HepG2 (cell line): ENCODE data around the gene CAVIN1. TPM values are rescaled to one million over a fixed set of nuclear protein-coding genes. Genes with fewer than 3 reads are reported as not detected.

Experiments used
- ATF7 ChIP-seq, 2 experiments: fragments of 450-650 bp in 1 of 2; sonication (generic) in 1 of 2; formaldehyde crosslinking in 1 of 2; IDR thresholded peaks; 2 replicates each; pipeline versions ENCODE4 v1.4.0 to v1.6.1; 2016 to 2020; ENCODE audit warnings: antibody characterized with exemption in 1 of 2, mild to moderate bottlenecking in 1 of 2, missing genetic modification reagents in 1 of 2
- BCL3 ChIP-seq: sonication (generic); formaldehyde crosslinking; IDR thresholded peaks from 2 replicates; pipeline ENCODE4 v1.5.1; 2020; ENCODE audit warnings: mild to moderate bottlenecking, missing genetic modification reagents, moderate library complexity
- CEBPZ ChIP-seq: IDR thresholded peaks from 2 replicates; pipeline ENCODE4 v1.6.1; 2012; ENCODE audit warnings: low read length, improper control_type of control experiment
- CSRNP1 ChIP-seq: sonication (generic); formaldehyde crosslinking; IDR thresholded peaks from 2 replicates; pipeline ENCODE4 v1.8.1; 2023; ENCODE audit warnings: mild to moderate bottlenecking, missing genetic modification reagents
- E2F1 ChIP-seq: sonication (generic); formaldehyde crosslinking; IDR thresholded peaks from 2 replicates; pipeline ENCODE4 v1.5.0; 2020; ENCODE audit warnings: missing genetic modification reagents
- FOXA1 ChIP-seq, 2 experiments: fragments of 450-650 bp in 1 of 2; sonication (generic) in 1 of 2; formaldehyde crosslinking in 1 of 2; IDR thresholded peaks; 2 replicates each; pipeline versions ENCODE4 v1.4.0 to v1.6.1; 2016 to 2020; ENCODE audit warnings: missing genetic modification reagents in 1 of 2
- FOXK1 ChIP-seq: sonication (generic); formaldehyde crosslinking; IDR thresholded peaks from 2 replicates; pipeline ENCODE4 v1.4.0; 2020; ENCODE audit warnings: low read depth, missing genetic modification reagents, borderline replicate concordance
- GABPA ChIP-seq, 2 experiments: IDR thresholded peaks; 2 replicates each; pipeline ENCODE4 v1.6.1; 2011 to 2016; ENCODE audit warnings: low read depth in 2 of 2, low read length in 1 of 2, missing biosample characterization in 1 of 2, missing genetic modification characterization in 1 of 2
- HDAC2 ChIP-seq: sonication (generic); formaldehyde crosslinking; IDR thresholded peaks from 2 replicates; pipeline ENCODE4 v1.4.0; 2020; ENCODE audit warnings: missing genetic modification reagents
- JUN ChIP-seq: sonication (generic); formaldehyde crosslinking; IDR thresholded peaks from 2 replicates; pipeline ENCODE4 v1.4.0; 2020; ENCODE audit warnings: mild to moderate bottlenecking, missing genetic modification reagents
- MED13 ChIP-seq: sonication (generic); formaldehyde crosslinking; IDR thresholded peaks from 2 replicates; pipeline ENCODE4 v1.5.0; 2020; ENCODE audit warnings: missing genetic modification reagents
- NFE2 ChIP-seq: sonication (generic); formaldehyde crosslinking; IDR thresholded peaks from 2 replicates; pipeline ENCODE4 v1.4.0; 2020; ENCODE audit warnings: missing genetic modification reagents
- RELA ChIP-seq: sonication (generic); formaldehyde crosslinking; IDR thresholded peaks from 2 replicates; pipeline ENCODE4 v1.4.0; 2020; ENCODE audit warnings: missing genetic modification reagents
- TSC22D2 ChIP-seq: sonication (generic); formaldehyde crosslinking; IDR thresholded peaks from 2 replicates; pipeline ENCODE4 v1.5.1; 2020; ENCODE audit warnings: missing genetic modification reagents, mild to moderate bottlenecking, borderline replicate concordance
- ZBTB25 ChIP-seq: IDR thresholded peaks from 2 replicates; pipeline ENCODE4 v1.6.1; 2018; ENCODE audit warnings: missing genetic modification reagents
- ZNF136 ChIP-seq: sonication (generic); formaldehyde crosslinking; IDR thresholded peaks from 2 replicates; pipeline ENCODE4 v1.8.1; 2022; ENCODE audit warnings: low read depth, mild to moderate bottlenecking, moderate library complexity, missing genetic modification reagents
- ZNF484 ChIP-seq: sonication (generic); formaldehyde crosslinking; IDR thresholded peaks from 2 replicates; pipeline ENCODE4 v1.5.1; 2020; ENCODE audit warnings: mild to moderate bottlenecking, low read depth, missing genetic modification reagents, borderline replicate concordance
- ZNF543 ChIP-seq: sonication (generic); formaldehyde crosslinking; IDR thresholded peaks from 2 replicates; pipeline ENCODE4 v1.4.0; 2020; ENCODE audit warnings: mild to moderate bottlenecking, missing genetic modification reagents
- ZNF615 ChIP-seq: sonication (generic); formaldehyde crosslinking; IDR thresholded peaks from 2 replicates; pipeline ENCODE4 v1.5.0; 2020; ENCODE audit warnings: mild to moderate bottlenecking, missing genetic modification reagents, borderline replicate concordance
- ZNF839 ChIP-seq: sonication (generic); formaldehyde crosslinking; IDR thresholded peaks from 2 replicates; pipeline ENCODE4 v1.4.0; 2020; ENCODE audit warnings: missing genetic modification reagents, mild to moderate bottlenecking, borderline replicate concordance
- polyA plus RNA-seq, 8 experiments: library from polyadenylated mRNA; depleted of rRNA in 3 of 8; stranded (reverse) in 7 of 8; unstranded in 1 of 8; fragments of >200 nt; fragmentation: Illumina TruSeq in 4 of 8; extraction: Trizol in 4 of 8; gene quantifications; 2 replicates each; pipeline versions ENCODE4 v1.2.1 to v1.2.3, GENCODE V29; 2011 to 2016; ENCODE audit warnings: low read depth in 4 of 8, missing spikeins in 1 of 8, mixed read lengths in 1 of 8; ENCODE audit not compliant: insufficient read depth in 1 of 8
- total RNA-seq, 5 experiments: library from RNA; depleted of rRNA; stranded (reverse); fragments of >200 nt; fragmentation: Illumina TruSeq; extraction: Trizol; gene quantifications; 2 replicates each; pipeline ENCODE4 v1.2.3, GENCODE V29; 2016; ENCODE audit warnings: low read depth in 1 of 5

CAVIN1 gene
- total and polyA plus RNA-seq, 2 of the 13 experiments (the other 11 are each of a cell fraction or from before 2014, with no cell fraction given), result 15.9 to 25.5 TPM

- TF ChIP-seq CEBPZ (no peak), ZNF839 (CRISPR knock-in tag) (no peak), RELA (CRISPR knock-in tag) (no peak), E2F1 (CRISPR knock-in tag) (no peak), TSC22D2 (CRISPR knock-in tag) (no peak), MED13 (no peak), ZNF136 (CRISPR knock-in tag) (no peak), ZNF543 (CRISPR knock-in tag) (no peak), HDAC2 (CRISPR knock-in tag) (peak; percentile 49; the same call in 1 of the 2 replicates), CSRNP1 (CRISPR knock-in tag) (no peak), NFE2 (CRISPR knock-in tag) (no peak), JUN (CRISPR knock-in tag) (no peak), ZNF615 (CRISPR knock-in tag) (no peak), BCL3 (CRISPR knock-in tag) (no peak), FOXK1 (CRISPR knock-in tag) (no peak), ZBTB25 (CRISPR knock-in tag) (no peak), GABPA (IDR thresholded peaks at IDR 0.05; ENCODE audit: low read depth, low read length) (no peak), GABPA (CRISPR knock-in tag; IDR thresholded peaks at IDR 0.05; ENCODE audit: low read depth) (no peak), FOXA1 (IDR thresholded peaks at IDR 0.05) (0 out of 2 replicates have a peak, but pooled peaks have one; percentile 37), FOXA1 (CRISPR knock-in tag; IDR thresholded peaks at IDR 0.05) (peak; percentile 75), ZNF484 (CRISPR knock-in tag) (no peak), ATF7 (IDR thresholded peaks at IDR 0.05) (peak; percentile 3; the same call in 1 of the 2 replicates), ATF7 (CRISPR knock-in tag; IDR thresholded peaks at IDR 0.05) (no peak)
Measured at GRCh38 chr17:42428141-42428944, 5.3 kb upstream of the CAVIN1 start (continued).
